Duodenal mucosa (tissue), 2 donors: ENCODE data around the gene GSX2.

Experiments used
- H3K27ac ChIP-seq: one replicate; pipeline ENCODE4 v1.7.0; 2013; ENCODE audit warnings: low read depth, low read length
- H3K27me3 ChIP-seq, 2 donors: one replicate each; pipeline ENCODE4 v1.7.0; 2013; ENCODE audit warnings: low read length in 2 of 2, control low read depth in 1 of 2; ENCODE audit not compliant: insufficient read depth in 2 of 2, control insufficient read depth in 1 of 2
- H3K36me3 ChIP-seq, 2 donors: one replicate each; pipeline ENCODE4 v1.7.0; 2013; ENCODE audit warnings: low read length in 2 of 2, control low read depth in 1 of 2; ENCODE audit not compliant: insufficient read depth in 2 of 2, control insufficient read depth in 1 of 2
- H3K4me1 ChIP-seq, 2 donors: one replicate each; pipeline ENCODE4 v1.7.0; 2013; ENCODE audit warnings: low read length in 2 of 2, control low read depth in 1 of 2; ENCODE audit not compliant: insufficient read depth in 2 of 2, control insufficient read depth in 1 of 2
- H3K4me3 ChIP-seq, 2 donors: one replicate each; pipeline ENCODE4 v1.7.0; 2013; ENCODE audit warnings: low read length in 2 of 2, low read depth in 1 of 2
- H3K9ac ChIP-seq, 2 donors: one replicate each; pipeline ENCODE4 v1.7.0; 2013; ENCODE audit warnings: low read length in 2 of 2, low read depth in 1 of 2
- H3K9me3 ChIP-seq, 2 donors: one replicate each; pipeline ENCODE4 v1.7.0; 2013; ENCODE audit warnings: low read length in 2 of 2, control low read depth in 1 of 2; ENCODE audit not compliant: control insufficient read depth in 1 of 2

The GSX2 gene

DNA sequence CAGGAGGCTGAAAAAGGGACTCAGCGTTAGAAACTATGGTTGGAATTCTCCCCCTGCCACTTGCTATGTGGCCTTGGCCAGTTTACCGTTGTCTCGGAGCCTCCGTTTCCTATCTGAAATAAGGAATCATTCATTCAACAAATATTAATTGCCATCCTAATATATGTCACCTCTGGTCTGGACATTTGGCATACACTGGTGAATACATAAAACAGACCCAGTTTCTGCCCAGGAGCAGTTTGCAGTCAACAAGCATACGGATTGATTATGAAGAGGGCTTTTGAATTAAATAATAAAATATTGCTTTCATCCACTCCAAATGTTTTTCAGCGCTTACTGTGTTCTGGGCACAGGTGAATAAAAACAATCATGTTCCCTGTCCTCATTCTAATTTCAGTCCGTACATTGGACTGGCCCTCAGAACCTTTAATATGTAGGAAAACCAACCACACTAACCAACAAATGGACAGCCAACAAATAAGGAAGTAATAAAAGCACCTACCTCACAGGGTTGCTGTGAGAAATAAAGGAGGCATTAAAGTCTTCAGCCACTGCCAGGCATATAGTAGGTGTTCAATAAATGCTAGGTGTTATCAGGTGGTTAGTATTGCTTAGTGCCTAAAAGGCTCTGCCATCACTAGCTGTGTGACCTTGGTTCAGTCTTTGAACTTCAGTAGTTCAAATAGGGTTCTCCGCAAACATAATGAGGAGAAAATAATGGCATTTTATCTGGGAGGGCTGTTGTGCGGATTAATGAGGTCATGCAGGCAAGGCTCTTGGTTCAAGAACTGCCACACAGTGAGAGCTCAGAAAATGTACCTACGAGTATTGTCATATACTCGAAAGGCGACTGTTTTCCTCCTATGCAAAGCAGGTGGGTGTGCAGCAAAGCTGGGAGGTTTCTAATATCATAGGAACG is 7.3 kb upstream of the GSX2 start:
- Histone ChIP-seq H3K27ac (no peak overlapping the region), H3K27me3 (peaks cover 66 to 81% of the 10 kb centered on the region in 2 donors), H3K4me1 (peaks cover 17 to 18% of the 10 kb centered on the region in 2 donors), H3K36me3 (no peaks in the 10 kb centered on the region), H3K9me3 (no peaks in the 10 kb centered on the region), H3K9ac (peak overlapping the region in 1 of 2 donors; percentile 26), H3K4me3 (peak overlapping the region; percentile 69 to 79)

DNA sequence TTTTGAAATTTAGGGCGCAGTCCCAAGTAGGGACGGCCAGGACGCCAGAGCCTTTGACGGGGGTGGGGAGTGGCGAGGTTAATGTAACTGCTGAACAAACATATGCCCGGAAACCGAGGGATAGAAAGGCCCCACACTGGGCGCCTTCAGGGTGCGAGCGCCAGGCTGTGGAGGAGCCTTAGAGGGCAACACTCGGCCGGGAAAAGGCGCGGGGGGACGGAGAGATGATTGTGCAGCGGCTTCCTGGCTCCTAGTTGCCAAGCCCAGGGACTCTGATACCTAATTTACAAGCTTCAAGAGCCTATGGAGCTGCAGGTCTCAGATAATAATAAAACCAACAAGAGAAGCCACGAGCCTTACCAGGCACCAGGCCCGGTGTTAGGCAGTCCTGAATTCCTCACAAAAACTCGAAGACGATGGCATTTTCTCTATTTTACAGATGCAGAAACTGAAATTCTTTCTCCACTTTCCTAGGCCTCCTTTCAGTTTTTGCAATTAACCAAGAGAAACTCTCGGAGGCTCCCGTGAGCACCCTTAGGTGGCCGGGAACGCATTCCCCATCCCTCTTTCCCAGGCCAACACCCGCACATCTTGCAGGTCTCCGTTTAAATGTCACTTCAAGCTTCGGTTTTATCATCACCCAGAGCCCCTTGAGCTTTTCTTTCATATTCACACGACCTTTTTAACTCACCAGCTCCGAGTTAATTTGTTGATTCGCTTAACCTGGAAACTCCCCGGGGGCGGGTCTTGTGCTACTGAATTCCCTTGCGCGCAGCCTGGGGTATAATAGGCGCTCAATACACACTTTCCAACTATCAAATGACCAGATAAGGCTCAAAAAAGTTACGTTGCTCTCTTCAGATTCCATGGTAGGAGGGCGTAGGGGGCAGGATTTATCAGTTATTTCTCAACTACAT is 6.4 kb upstream of the GSX2 start:
- no peaks in the 10 kb centered on the region for H3K9me3 ChIP-seq
- H3K4me3 ChIP-seq: no peak overlapping the region
- H3K4me1 ChIP-seq: peaks cover 17 to 18% of the 10 kb centered on the region in 2 donors
- no peak overlapping the region for H3K9ac ChIP-seq
- peaks cover 75 to 86% of the 10 kb centered on the region in 2 donors for H3K27me3 ChIP-seq
- H3K27ac ChIP-seq: no peak overlapping the region
- no peaks in the 10 kb centered on the region for H3K36me3 ChIP-seq

DNA sequence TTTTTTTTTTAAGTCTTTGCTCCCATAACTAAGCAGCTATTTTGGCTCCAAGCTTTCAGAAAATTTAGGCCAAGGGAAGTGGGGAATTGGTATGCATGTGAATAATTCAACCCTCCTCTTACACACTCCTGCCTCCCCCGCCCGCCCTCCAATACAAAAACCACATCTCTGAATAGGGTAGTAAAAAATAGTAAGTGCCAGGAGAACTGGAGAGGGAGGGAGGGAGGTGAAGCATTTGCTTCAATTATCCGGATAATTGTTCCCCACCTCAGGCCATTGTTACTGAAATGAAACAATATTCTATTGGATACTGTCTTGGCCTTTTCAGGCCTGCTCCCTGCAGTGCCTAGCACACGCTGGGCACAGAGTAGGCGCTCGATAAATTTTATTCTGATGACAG is 5.5 kb upstream of the GSX2 start:
- H3K9me3 ChIP-seq: no peaks in the 10 kb centered on the region
- H3K4me1 ChIP-seq: peaks cover 22 to 25% of the 10 kb centered on the region in 2 donors
- H3K27me3 ChIP-seq: peaks cover 84 to 89% of the 10 kb centered on the region in 2 donors

DNA sequence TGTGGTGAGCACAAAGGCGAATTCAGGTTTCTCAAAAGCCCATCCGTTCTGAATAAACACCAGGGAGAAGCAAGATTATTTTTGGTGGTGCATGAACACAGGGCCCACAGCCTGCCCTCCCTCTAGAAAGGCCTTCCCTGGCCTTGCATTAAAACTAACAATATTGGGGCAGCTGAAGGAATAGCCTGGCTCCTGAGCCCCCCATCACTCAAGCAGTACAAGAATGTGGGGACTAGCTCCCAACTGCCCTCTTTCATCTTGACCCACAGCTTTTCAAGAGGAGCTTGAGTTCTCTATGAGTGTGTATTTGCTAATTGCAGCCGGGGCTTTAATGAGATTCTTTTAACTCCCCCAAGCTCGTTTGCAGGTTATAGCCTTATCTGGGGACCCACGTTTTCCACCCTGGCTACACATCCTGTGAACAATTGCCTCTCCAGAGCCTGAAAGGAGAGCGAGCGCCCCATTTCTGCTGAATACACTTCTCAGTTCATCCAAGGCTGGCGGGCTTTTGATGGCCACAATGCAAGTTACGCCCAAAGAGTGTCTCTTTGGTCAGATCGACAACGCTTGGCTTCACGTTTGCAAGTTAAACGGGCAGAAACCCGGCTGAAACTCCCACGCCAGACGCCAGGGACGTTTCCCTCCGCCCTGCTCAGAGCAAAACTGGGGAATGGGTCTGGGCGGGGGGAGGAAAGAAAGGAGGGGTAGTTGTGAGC is 4.7 kb upstream of the GSX2 start:
- no peaks in the 10 kb centered on the region for H3K36me3 ChIP-seq
- H3K9ac ChIP-seq: no peak overlapping the region
- no peak overlapping the region for H3K4me3 ChIP-seq
- peaks cover 22 to 26% of the 10 kb centered on the region in 2 donors for H3K4me1 ChIP-seq
- peaks cover 91 to 94% of the 10 kb centered on the region in 2 donors for H3K27me3 ChIP-seq
- H3K27ac ChIP-seq: no peak overlapping the region
- H3K9me3 ChIP-seq: no peaks in the 10 kb centered on the region

More for the DNA sequence above, 5.5 kb upstream of the GSX2 start:
- Histone ChIP-seq H3K27ac (no peak overlapping the region), H3K9ac (no peak overlapping the region), H3K4me3 (no peak overlapping the region), H3K36me3 (no peaks in the 10 kb centered on the region)

DNA sequence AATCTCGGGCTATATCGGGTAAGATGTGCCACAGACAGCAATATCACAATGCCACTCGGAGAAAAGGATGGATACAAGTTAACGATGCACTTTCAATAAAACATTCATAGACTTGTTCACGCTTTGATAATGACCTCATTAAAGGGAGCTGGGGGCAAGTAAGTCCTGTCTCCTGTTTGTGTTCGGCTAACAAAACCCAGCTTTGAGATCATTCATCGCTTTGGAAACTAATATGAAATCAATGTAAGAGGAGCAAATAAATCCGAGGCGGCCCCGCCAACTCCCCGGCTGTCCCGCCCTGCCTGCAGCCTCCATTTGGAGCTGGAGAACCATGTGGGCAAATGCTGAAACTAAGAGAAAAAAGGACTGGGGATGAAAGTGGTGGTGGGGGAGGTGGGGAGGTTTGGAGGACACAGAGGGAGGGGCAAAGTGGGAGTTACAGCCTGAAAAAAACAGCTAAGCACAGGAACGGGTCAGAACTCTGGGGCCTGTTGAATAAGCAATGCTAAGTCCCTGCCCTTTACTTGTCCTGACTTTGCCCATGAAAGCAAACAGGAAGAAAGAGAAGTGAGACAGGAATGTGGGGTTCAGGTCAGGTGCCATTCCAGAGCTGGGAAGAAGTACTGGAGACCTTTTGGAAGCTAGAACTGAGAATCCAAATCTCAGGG is 3.5 kb upstream of the GSX2 start:
- Histone ChIP-seq H3K27me3 (peaks cover 94 to 97% of the 10 kb centered on the region in 2 donors), H3K9ac (no peak overlapping the region), H3K36me3 (no peaks in the 10 kb centered on the region), H3K27ac (no peak overlapping the region), H3K9me3 (no peaks in the 10 kb centered on the region), H3K4me1 (peaks cover 16 to 27% of the 10 kb centered on the region in 2 donors), H3K4me3 (no peak overlapping the region)

DNA sequence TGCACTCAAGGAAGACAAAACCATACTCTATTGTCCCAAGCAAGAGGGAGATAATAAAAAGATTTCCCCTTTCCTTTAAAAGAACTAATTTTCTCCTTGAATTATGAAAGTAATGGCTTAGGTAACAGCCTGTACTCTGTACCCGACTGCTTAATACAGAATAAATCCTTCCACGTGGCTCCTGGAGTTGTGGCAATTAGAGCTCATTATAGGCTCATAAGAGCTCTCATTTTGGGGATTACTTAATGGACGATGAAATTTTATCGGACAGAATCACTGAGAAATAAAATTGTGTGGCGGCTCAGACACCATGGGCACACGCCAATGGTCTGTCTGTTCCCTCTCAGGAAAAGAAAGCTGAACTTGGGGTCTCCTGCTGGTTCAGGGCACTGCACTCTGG is 2.8 kb upstream of the GSX2 start:
- Histone ChIP-seq H3K27me3 (peaks cover 95 to 98% of the 10 kb centered on the region in 2 donors), H3K4me1 (peaks cover 14 to 23% of the 10 kb centered on the region in 2 donors)

DNA sequence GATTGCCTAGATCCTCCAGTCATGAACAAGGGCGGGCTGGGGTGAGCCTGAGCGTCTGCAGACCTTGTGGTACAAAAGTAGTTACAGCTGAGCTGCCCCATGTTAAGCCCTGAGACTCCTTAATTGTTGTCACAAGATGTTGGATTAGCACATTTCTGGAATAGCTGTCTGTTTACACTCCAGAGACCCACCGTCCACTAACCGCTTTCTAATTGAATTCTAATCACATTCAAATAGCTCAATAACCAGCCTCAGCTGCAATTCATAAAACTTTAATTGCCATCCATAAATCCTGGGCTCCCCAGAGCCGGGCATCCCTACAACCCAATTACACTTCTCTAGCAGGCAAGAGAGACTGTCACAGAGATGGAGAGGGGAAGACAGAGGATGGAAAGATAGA is 1.6 kb upstream of the GSX2 start:
- H3K4me1 ChIP-seq: peaks cover 5 to 19% of the 10 kb centered on the region in 2 donors
- no peak overlapping the region for H3K27ac ChIP-seq
- H3K36me3 ChIP-seq: no peaks in the 10 kb centered on the region
- no peak overlapping the region for H3K9ac ChIP-seq
- peaks cover 94 to 98% of the 10 kb centered on the region in 2 donors for H3K27me3 ChIP-seq
- H3K4me3 ChIP-seq: no peak overlapping the region
- no peaks in the 10 kb centered on the region for H3K9me3 ChIP-seq

More for the DNA sequence above, 2.8 kb upstream of the GSX2 start:
- Histone ChIP-seq H3K9ac (no peak overlapping the region), H3K4me3 (no peak overlapping the region), H3K36me3 (no peaks in the 10 kb centered on the region), H3K9me3 (no peaks in the 10 kb centered on the region), H3K27ac (no peak overlapping the region)

DNA sequence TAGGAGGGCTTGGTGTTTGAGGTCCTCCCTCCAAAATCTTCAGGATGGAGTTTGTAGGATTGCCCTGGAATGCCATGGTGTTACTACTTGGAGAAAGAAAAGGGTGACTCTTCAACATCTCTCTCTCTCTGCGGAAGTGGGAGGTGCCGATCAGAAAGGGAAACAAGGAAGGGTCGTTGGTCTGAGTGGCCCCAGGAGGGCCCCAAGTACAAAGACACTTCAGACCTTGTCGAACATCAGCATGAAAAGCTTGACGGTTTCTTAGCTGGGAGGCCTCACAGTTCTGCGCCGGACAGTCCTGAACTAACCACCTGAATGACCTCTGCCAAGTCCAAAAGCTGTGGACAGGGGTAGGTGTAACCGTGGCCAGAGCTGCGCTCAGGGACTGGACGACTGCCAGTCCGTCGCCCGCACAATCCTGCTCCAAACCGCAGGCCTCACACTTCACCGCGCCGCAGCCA is 646 bp upstream of the GSX2 start:
- H3K4me3 ChIP-seq: peak overlapping the region in 1 of 2 donors; percentile 40
- H3K9me3 ChIP-seq: no peaks in the 10 kb centered on the region
- H3K36me3 ChIP-seq: no peaks in the 10 kb centered on the region
- peaks cover 5 to 19% of the 10 kb centered on the region in 2 donors for H3K4me1 ChIP-seq
- H3K27me3 ChIP-seq: peaks cover 94 to 97% of the 10 kb centered on the region in 2 donors
- no peak overlapping the region for H3K9ac ChIP-seq
- no peak overlapping the region for H3K27ac ChIP-seq

DNA sequence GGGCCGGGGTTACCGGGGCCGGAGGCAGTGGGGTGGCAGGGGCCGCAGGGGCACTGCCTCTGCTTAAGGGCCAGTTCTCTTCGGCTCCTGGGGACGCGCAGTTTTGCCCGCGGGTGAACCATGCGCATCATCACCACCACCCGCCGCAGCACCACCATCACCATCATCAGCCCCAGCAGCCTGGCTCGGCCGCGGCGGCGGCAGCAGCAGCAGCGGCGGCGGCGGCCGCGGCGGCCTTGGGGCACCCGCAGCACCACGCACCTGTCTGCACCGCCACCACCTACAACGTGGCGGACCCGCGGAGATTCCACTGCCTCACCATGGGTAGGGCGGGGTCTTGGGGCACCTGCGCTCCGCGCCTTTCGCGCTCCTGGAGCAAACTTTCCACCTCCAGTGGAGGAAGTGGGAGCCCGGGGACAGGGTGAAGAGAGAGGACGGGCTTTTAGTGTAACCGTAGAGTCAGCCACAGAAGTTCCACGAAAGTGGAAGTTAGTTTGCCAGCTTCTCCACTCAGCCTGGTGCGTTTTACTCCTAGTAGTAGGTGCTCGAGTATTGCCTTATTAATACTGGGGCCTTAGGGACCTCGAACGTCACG is 729 bp downstream of the GSX2 start:
- Histone ChIP-seq H3K9me3 (no peaks in the 10 kb centered on the region), H3K4me1 (peaks cover 5 to 19% of the 10 kb centered on the region in 2 donors), H3K4me3 (peak overlapping the region; percentile 6 to 36), H3K36me3 (no peaks in the 10 kb centered on the region), H3K9ac (no peak overlapping the region), H3K27me3 (peaks cover 93 to 96% of the 10 kb centered on the region in 2 donors), H3K27ac (no peak overlapping the region)
